Measurements from ENCODE around the gene LCLAT1. TPM values are rescaled to one million over a fixed set of nuclear protein-coding genes. Genes with fewer than 3 reads are reported as not detected.

The LCLAT1 gene
- total RNA-seq, 1 donor from 2014 or later, result 21.6 TPM

- H2AFZ ChIP-seq (replicated peaks), result no peak overlapping the region
- H3K79me2 ChIP-seq (ENCODE audit: low read depth), result peaks cover 77% of the 10 kb centered on the region
- H3K9me3 Mint-ChIP-seq, result peaks cover 5% of the 10 kb centered on the region
Observed at GRCh38 chr2:30475542-30475941, 28.5 kb downstream of the LCLAT1 start.

GRCh38 chr2:30476636-30477035, 29.6 kb downstream of the LCLAT1 start:
- H3K27ac ChIP-seq, result no peak overlapping the region
- H3K79me2 ChIP-seq (ENCODE audit: low read depth), result peaks cover 73% of the 10 kb centered on the region
- H3F3A ChIP-seq (ENCODE audit: low read depth), result no peaks in the 10 kb centered on the region
- no peaks in the 10 kb centered on the region for H3K9me3 ChIP-seq (ENCODE audit: low read depth)
- no peak for DNase-seq (ENCODE audit: low spot score)
- H3K36me3 ChIP-seq, result no peaks in the 10 kb centered on the region
- Mint-ChIP-seq H3K9me3 (peaks cover 1% of the 10 kb centered on the region), H3K4me3 (no peak overlapping the region), H3K36me3 (peaks cover under 1% of the 10 kb centered on the region), H3K27ac (no peak overlapping the region), H3K4me1 (no peaks in the 10 kb centered on the region), H3K27me3 (ENCODE audit: insufficient read depth, low read depth) (no peaks in the 10 kb centered on the region)
- no peak overlapping the region for H2AFZ ChIP-seq (replicated peaks)
- no peak overlapping the region for H3K4me2 ChIP-seq
- H3K4me1 ChIP-seq, result no peaks in the 10 kb centered on the region
- no peak overlapping the region for H3K9ac ChIP-seq
- H3K27me3 ChIP-seq, result no peaks in the 10 kb centered on the region
- peaks cover 11% of the 10 kb centered on the region for H4K20me1 ChIP-seq (ENCODE audit: low read depth)
- no peak for TF ChIP-seq EZH2 (IDR thresholded peaks at IDR 0.05)
- no peak for TF ChIP-seq CTCF (IDR thresholded peaks at IDR 0.05)
- TF ChIP-seq EZH2phosphoT487 (IDR thresholded peaks at IDR 0.05), result no peak
- H3K4me3 ChIP-seq, result no peak overlapping the region

More at GRCh38 chr2:30475542-30475941, 28.5 kb downstream of the LCLAT1 start:
- H3K4me1 Mint-ChIP-seq, result no peaks in the 10 kb centered on the region
- Histone ChIP-seq H4K20me1 (ENCODE audit: low read depth) (peaks cover 11% of the 10 kb centered on the region), H3K9ac (no peak overlapping the region), H3K9me3 (ENCODE audit: low read depth) (no peaks in the 10 kb centered on the region), H3F3A (ENCODE audit: low read depth) (no peaks in the 10 kb centered on the region), H3K27me3 (no peaks in the 10 kb centered on the region), H3K4me3 (no peak overlapping the region), H3K4me1 (no peaks in the 10 kb centered on the region), H3K27ac (no peak overlapping the region), H3K4me2 (no peak overlapping the region), H3K36me3 (no peaks in the 10 kb centered on the region)
- peaks cover 4% of the 10 kb centered on the region for H3K36me3 Mint-ChIP-seq
- H3K4me3 Mint-ChIP-seq, result no peak overlapping the region
- no peak overlapping the region for H3K27ac Mint-ChIP-seq
- TF ChIP-seq EZH2 (IDR thresholded peaks at IDR 0.05), result no peak
- no peak for TF ChIP-seq CTCF (IDR thresholded peaks at IDR 0.05)
- no peak for TF ChIP-seq EZH2phosphoT487 (IDR thresholded peaks at IDR 0.05)
- H3K27me3 Mint-ChIP-seq (ENCODE audit: insufficient read depth, low read depth), result no peaks in the 10 kb centered on the region
- DNase-seq (ENCODE audit: low spot score), result no peak

GRCh38 chr2:30480703-30481322, 33.8 kb downstream of the LCLAT1 start:
- H3K9me3 Mint-ChIP-seq, result no peaks in the 10 kb centered on the region
- H3K36me3 Mint-ChIP-seq, result no peaks in the 10 kb centered on the region
- no peak for TF ChIP-seq CTCF (IDR thresholded peaks at IDR 0.05)
- TF ChIP-seq EZH2 (IDR thresholded peaks at IDR 0.05), result no peak
- TF ChIP-seq EZH2phosphoT487 (IDR thresholded peaks at IDR 0.05), result no peak
- no peaks in the 10 kb centered on the region for H4K20me1 ChIP-seq (ENCODE audit: low read depth)
- no peaks in the 10 kb centered on the region for H3K27me3 ChIP-seq
- H3K9ac ChIP-seq, result no peak overlapping the region
- H3K9me3 ChIP-seq (ENCODE audit: low read depth), result no peaks in the 10 kb centered on the region
- H3K4me3 Mint-ChIP-seq, result no peak overlapping the region
- no peaks in the 10 kb centered on the region for H3K36me3 ChIP-seq
- H3F3A ChIP-seq (ENCODE audit: low read depth), result no peaks in the 10 kb centered on the region
- peaks cover 65% of the 10 kb centered on the region for H3K79me2 ChIP-seq (ENCODE audit: low read depth)
- H2AFZ ChIP-seq (replicated peaks), result no peak overlapping the region
- no peak overlapping the region for H3K4me2 ChIP-seq
- H3K4me1 ChIP-seq, result no peaks in the 10 kb centered on the region
- H3K27ac Mint-ChIP-seq, result no peak overlapping the region
- no peak overlapping the region for H3K4me3 ChIP-seq
- H3K4me1 Mint-ChIP-seq, result no peaks in the 10 kb centered on the region
- H3K27ac ChIP-seq, result no peak overlapping the region
- H3K27me3 Mint-ChIP-seq (ENCODE audit: insufficient read depth, low read depth), result no peaks in the 10 kb centered on the region
- no peak for DNase-seq (ENCODE audit: low spot score)
